GM10266 (cell line): Measurements from ENCODE around the gene IGLON5.

Source experiments
- DNase-seq: peaks from one replicate; pipeline ENCODE4 v3.0.0; 2012; ENCODE audit errors: extremely low spot score
- TF ChIP-seq, protein P1 (sequence below): IDR thresholded peaks from 2 replicates; pipeline ENCODE4 v1.5.1; 2012; ENCODE audit warnings: mild to moderate bottlenecking, low read depth; ENCODE audit not compliant: control insufficient read depth, insufficient read depth; ENCODE audit errors: missing control alignments

IGLON5 gene

DNA sequence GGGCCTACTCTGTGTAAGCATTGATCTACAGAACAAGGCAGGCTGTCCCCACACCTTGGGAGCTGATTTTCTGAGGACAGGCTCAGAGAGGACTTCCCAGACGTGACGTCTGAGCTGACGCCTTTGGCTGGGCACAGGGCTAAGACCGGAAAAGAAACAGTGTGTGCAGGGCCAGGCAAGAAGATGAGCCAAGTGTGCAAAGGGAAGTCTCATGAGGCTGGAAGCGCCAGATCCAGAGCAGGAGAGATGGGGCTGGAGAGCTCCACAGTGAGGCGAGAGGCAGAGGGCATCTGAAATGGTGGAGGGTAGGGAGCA, 12.7 kb downstream of the IGLON5 start:
- TF ChIP-seq, protein P1, sequence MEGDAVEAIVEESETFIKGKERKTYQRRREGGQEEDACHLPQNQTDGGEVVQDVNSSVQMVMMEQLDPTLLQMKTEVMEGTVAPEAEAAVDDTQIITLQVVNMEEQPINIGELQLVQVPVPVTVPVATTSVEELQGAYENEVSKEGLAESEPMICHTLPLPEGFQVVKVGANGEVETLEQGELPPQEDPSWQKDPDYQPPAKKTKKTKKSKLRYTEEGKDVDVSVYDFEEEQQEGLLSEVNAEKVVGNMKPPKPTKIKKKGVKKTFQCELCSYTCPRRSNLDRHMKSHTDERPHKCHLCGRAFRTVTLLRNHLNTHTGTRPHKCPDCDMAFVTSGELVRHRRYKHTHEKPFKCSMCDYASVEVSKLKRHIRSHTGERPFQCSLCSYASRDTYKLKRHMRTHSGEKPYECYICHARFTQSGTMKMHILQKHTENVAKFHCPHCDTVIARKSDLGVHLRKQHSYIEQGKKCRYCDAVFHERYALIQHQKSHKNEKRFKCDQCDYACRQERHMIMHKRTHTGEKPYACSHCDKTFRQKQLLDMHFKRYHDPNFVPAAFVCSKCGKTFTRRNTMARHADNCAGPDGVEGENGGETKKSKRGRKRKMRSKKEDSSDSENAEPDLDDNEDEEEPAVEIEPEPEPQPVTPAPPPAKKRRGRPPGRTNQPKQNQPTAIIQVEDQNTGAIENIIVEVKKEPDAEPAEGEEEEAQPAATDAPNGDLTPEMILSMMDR = no peak
- no peak for DNase-seq

DNA sequence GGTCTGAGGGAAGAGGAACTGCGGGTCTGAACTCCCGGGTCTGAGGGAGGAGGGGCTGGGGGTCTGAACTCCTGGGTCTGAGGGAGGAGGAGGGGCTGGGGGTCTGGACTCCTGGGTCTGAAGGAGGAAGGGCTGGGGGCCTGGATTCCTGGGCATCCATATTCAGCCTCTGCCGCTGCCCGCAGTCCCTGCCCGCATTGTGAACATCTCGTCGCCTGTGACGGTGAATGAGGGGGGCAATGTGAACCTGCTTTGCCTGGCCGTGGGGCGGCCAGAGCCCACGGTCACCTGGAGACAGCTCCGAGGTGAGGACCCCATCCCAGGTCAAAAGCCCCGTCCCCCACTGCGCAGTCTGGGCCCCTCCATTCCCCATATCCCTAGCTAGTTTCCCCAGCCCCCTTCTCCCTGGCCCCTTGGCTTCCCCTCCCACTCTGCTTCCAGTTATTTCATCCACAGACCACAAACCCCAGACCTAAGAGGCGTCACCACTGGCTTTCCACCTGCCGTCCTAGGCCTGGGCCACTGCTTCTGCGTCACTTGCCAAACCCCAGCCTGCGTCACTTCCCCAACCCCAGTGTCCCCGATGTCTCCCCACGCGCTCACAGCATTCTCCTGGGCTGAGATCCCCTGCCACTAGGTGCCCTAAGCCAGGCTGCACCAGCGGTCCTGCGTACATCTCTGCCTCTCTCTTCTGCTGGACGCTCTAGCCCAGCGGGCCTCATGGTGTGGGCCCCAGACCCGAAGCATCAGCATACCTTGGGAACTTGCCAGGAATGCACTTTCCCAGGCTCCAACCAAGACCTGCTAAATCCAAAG, 13.9 kb downstream of the IGLON5 start:
- no peak for DNase-seq
- TF ChIP-seq, protein P1 = no peak

DNA sequence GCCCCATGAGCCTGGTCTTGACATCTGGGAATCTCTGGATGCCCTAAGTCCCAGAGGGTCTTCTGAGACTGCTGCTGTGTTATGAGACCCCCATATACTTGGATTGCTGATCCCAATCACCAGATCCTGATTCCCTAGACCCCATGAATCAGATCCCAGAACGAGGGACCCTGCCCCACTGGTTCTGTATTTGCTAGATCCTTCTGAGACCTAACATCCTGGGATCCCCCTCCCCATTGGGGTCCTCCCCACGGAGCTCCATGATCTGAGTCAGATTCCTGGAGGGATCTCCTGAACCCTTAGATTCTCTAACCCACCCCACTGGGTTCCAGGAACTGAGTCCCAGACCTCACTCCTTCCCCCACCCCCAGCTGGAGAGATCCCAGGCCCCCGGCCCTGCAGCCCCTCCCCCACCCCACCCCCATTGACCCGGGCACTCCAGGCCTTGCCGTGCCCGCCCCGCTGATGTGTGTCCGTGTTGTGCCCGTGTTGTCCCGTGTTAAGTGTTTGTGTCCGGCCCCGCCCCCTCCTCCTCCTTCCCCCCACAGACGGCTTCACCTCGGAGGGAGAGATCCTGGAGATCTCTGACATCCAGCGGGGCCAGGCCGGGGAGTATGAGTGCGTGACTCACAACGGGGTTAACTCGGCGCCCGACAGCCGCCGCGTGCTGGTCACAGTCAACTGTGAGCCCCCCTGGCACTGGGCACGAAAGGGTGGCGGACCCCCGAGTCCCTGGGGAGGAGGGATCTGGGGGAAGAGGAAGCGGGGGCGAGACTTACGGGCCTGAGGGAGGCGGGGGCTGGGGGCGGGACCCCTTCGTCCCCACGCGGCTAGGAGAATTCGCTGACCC, 15.0 kb downstream of the IGLON5 start:
- no peak for DNase-seq
- TF ChIP-seq, protein P1 = no peak

DNA sequence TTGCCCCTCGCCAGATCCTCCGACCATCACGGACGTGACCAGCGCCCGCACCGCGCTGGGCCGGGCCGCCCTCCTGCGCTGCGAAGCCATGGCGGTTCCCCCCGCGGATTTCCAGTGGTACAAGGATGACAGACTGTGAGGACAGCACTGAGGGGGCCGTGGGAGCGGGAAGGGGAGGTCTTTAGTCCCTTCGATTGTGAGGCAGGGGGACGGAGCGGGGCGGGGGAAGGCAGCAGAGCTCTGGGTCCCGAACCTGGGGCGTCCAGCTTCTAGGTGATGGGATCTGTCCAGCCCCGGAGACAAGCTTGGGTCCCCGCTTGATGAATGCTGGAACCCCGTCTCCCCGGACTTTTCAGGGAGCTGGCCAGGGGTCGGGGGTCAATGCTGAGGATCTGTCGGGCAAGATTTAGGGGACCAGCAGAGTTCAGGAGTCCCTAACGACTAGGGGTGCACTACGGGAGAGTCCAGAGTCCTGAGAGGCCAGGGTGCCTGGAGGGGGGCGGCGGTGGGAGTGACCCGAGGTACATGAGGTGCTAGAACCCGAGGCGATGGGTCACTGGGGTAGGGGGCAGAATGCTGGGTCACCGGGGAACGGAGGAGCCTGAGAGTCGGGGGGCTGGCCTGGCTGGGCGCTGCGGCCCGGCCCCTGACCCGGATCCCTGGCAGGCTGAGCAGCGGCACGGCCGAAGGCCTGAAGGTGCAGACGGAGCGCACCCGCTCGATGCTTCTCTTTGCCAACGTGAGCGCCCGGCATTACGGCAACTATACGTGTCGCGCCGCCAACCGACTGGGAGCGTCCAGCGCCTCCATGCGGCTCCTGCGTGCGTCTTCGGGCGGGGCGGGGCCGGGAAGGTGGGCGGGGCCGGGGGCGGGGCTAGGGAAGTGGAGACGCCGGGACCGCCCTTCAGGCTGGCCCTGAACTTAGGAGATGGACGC, 15.9 kb downstream of the IGLON5 start:
- TF ChIP-seq, protein P1 = peak; percentile 8
- DNase-seq = peak; percentile 89

DNA sequence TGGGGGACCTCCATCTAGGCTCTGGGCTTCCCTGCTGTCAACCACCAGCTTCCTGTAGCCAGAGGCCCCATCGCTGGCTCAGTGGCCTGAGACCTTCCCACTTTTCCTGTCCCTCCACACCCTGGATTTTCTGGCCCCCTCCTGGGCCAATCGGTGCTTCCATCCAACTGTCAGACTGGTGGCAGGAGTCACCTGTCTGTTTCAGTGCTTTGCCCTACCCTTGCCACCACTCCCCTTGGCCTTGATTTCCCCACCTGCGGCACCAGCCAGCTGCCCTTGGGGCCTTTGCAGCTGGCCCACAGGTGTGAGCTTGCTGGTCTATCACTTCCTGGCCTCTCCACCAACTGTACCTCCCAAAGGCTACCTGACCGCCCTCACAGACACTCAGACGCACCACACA, 18.0 kb downstream of the IGLON5 start:
- TF ChIP-seq, protein P1 = no peak
- DNase-seq = no peak

- no peak for DNase-seq
These were observed 18.9 kb downstream of the IGLON5 start for GRCh38 chr19:51330366-51330765.

More at GRCh38 chr19:51330366-51330765, 18.9 kb downstream of the IGLON5 start:
- TF ChIP-seq, protein P1 = no peak
